HEK293 (cell line): ENCODE data around the gene BHLHE41.

Experiments used
- CTCF ChIA-PET: fragments of 350-600 bp; formaldehyde crosslinking; extraction: SDS; loops from one replicate; lab custom pipeline; 2021; ENCODE audit warnings: antibody characterized with exemption; lab: Yijun Ruan, JAX
- POLR2A ChIA-PET: fragments of 300-600 bp; formaldehyde crosslinking; extraction: SDS; loops from one replicate; lab custom pipeline; 2020; ENCODE audit warnings: antibody characterized with exemption, inconsistent platforms; lab: Yijun Ruan, JAX
- H3K27ac ChIP-seq: fragments of 200-500 bp; sonication (Bioruptor generic); 2 replicates; pipeline ENCODE4 v1.5.1; 2014; ENCODE audit warnings: low read depth, low read length, control low read depth, inconsistent platforms; ENCODE audit errors: extremely low read depth
- H3K36me3 ChIP-seq, 2 experiments: fragments of 200-500 bp in 1 of 2; sonication (Bioruptor generic) in 1 of 2; 1 replicate in 1 of 2; 2 replicates in 1 of 2; pipeline ENCODE4 v1.5.1; 2014 to 2017; ENCODE audit warnings: inconsistent platforms in 2 of 2, low read length in 2 of 2; ENCODE audit not compliant: control insufficient read depth in 2 of 2, insufficient read depth in 1 of 2
- H3K4me1 ChIP-seq: fragments of 200-500 bp; sonication (Bioruptor generic); 2 replicates; pipeline ENCODE4 v1.5.1; 2014; ENCODE audit warnings: mild to moderate bottlenecking, low read length, inconsistent platforms; ENCODE audit not compliant: control insufficient read depth, insufficient read depth
- H3K4me3 ChIP-seq: 2 replicates; pipeline ENCODE4 v1.5.1; 2011; ENCODE audit warnings: low read depth, mild to moderate bottlenecking, control low read depth, low read length, moderate library complexity
- H3K9me3 ChIP-seq: fragments of 200-500 bp; sonication (Bioruptor generic); 2 replicates; pipeline ENCODE4 v1.5.1; 2014; ENCODE audit warnings: low read depth, low read length, inconsistent platforms; ENCODE audit not compliant: control insufficient read depth, insufficient read depth
- BCL6B ChIP-seq: fragments of 450-650 bp; formaldehyde crosslinking; IDR thresholded peaks from 2 replicates; pipeline ENCODE4 v1.5.1; 2017; ENCODE audit warnings: missing biosample characterization, missing genetic modification characterization
- OSR2 ChIP-seq: fragments of 450-650 bp; formaldehyde crosslinking; IDR thresholded peaks from 2 replicates; pipeline ENCODE4 v1.5.1; 2016; ENCODE audit warnings: missing biosample characterization, missing genetic modification characterization
- REPIN1 ChIP-seq: fragments of 450-650 bp; formaldehyde crosslinking; IDR thresholded peaks from 2 replicates; pipeline ENCODE4 v1.5.1; 2017; ENCODE audit warnings: missing biosample characterization, missing genetic modification characterization, low read depth
- SP2 ChIP-seq: fragments of 450-650 bp; formaldehyde crosslinking; IDR thresholded peaks from 2 replicates; pipeline ENCODE4 v1.5.1; 2016; ENCODE audit warnings: missing biosample characterization, missing genetic modification characterization
- ZBTB17 ChIP-seq: fragments of 450-650 bp; formaldehyde crosslinking; IDR thresholded peaks from 2 replicates; pipeline ENCODE4 v1.5.1; 2016; ENCODE audit warnings: missing biosample characterization, missing genetic modification characterization
- ZIC2 ChIP-seq: fragments of 450-650 bp; formaldehyde crosslinking; IDR thresholded peaks from 2 replicates; pipeline ENCODE4 v1.5.1; 2016; ENCODE audit warnings: missing biosample characterization, missing genetic modification characterization
- ZNF112 ChIP-seq: fragments of 450-650 bp; formaldehyde crosslinking; IDR thresholded peaks from 2 replicates; pipeline ENCODE4 v1.5.0; 2017; ENCODE audit warnings: missing biosample characterization, missing genetic modification characterization
- ZNF175 ChIP-seq: fragments of 450-650 bp; formaldehyde crosslinking; IDR thresholded peaks from 2 replicates; pipeline ENCODE4 v1.5.1; 2016; ENCODE audit warnings: missing biosample characterization, missing genetic modification characterization
- ZNF214 ChIP-seq: fragments of 450-650 bp; formaldehyde crosslinking; IDR thresholded peaks from 2 replicates; pipeline ENCODE4 v1.5.1; 2017; ENCODE audit warnings: missing biosample characterization, mild to moderate bottlenecking, missing genetic modification characterization, borderline replicate concordance
- ZNF248 ChIP-seq: fragments of 450-650 bp; formaldehyde crosslinking; IDR thresholded peaks from 2 replicates; pipeline ENCODE4 v1.5.1; 2017; ENCODE audit warnings: missing biosample characterization, missing genetic modification characterization
- ZNF433 ChIP-seq: fragments of 450-650 bp; formaldehyde crosslinking; IDR thresholded peaks from 2 replicates; pipeline ENCODE4 v1.5.1; 2016; ENCODE audit warnings: missing biosample characterization, missing genetic modification characterization, low read depth
- ZNF580 ChIP-seq: fragments of 450-650 bp; formaldehyde crosslinking; IDR thresholded peaks from 2 replicates; pipeline ENCODE4 v1.5.1; 2016; ENCODE audit warnings: missing biosample characterization, missing genetic modification characterization
- ZNF623 ChIP-seq: fragments of 450-650 bp; formaldehyde crosslinking; IDR thresholded peaks from 2 replicates; pipeline ENCODE4 v1.5.1; 2016; ENCODE audit warnings: missing biosample characterization, missing genetic modification characterization
- ZNF629 ChIP-seq: fragments of 450-650 bp; formaldehyde crosslinking; IDR thresholded peaks from 2 replicates; pipeline ENCODE4 v1.5.1; 2017; ENCODE audit warnings: missing biosample characterization, missing genetic modification characterization
- TF ChIP-seq, protein P1 (sequence below): fragments of 450-650 bp; formaldehyde crosslinking; IDR thresholded peaks from 2 replicates; pipeline ENCODE4 v1.5.1; 2016; ENCODE audit warnings: missing biosample characterization, missing genetic modification characterization
- TF ChIP-seq, protein P2 (sequence below): fragments of 450-650 bp; formaldehyde crosslinking; IDR thresholded peaks from 2 replicates; pipeline ENCODE4 v1.5.1; 2017; ENCODE audit warnings: missing biosample characterization, missing genetic modification characterization
- TF ChIP-seq, protein P3 (sequence below): fragments of 450-650 bp; formaldehyde crosslinking; IDR thresholded peaks from 2 replicates; pipeline ENCODE4 v1.5.1; 2016; ENCODE audit warnings: missing biosample characterization, missing genetic modification characterization
- TF ChIP-seq, protein P4 (sequence below): fragments of 450-650 bp; formaldehyde crosslinking; IDR thresholded peaks from 2 replicates; pipeline ENCODE4 v1.5.1; 2016; ENCODE audit warnings: missing biosample characterization, missing genetic modification characterization

Gene BHLHE41

GRCh38 chr12:26116829-26117715 lies 7.8 kb downstream of the BHLHE41 start:
- peaks cover 14% of the 10 kb centered on the region for H3K4me1 ChIP-seq
- CTCF ChIA-PET: interaction anchor here (0.6 to 1.5 kb wide), 4 partner anchors 9 to 350 kb away, joined by 3 read pairs; no protein-coding TSS in a partner anchor

GRCh38 chr12:26114720-26115401 lies 10.0 kb downstream of the BHLHE41 start:
- Histone ChIP-seq H3K36me3 (no peaks in the 10 kb centered on the region), H3K27ac (peak overlapping the region; percentile 89), H3K4me1 (peaks cover 14% of the 10 kb centered on the region), H3K9me3 (no peaks in the 10 kb centered on the region), H3K4me3 (peak overlapping the region; percentile 56)
- POLR2A ChIA-PET: interaction anchor here (0.8 to 1.5 kb wide), 5 partner anchors 8 to 526 kb away, joined by 4 to 8 read pairs (median 6); partner anchors contain the start of gene BHLHE41
- CTCF ChIA-PET: interaction anchor here (0.6 to 1.0 kb wide), 3 partner anchors 17 to 877 kb away, joined by 3 read pairs; no protein-coding TSS in a partner anchor
- TF ChIP-seq ZNF175 (tag by site-specific recombination) (no peak), BCL6B (tag by site-specific recombination) (no peak), ZNF248 (tag by site-specific recombination) (no peak), ZNF629 (tag by site-specific recombination) (no peak; the same call in 1 of the 2 replicates), ZNF112 (no peak), ZNF580 (no peak), REPIN1 (tag by site-specific recombination) (no peak), ZNF623 (tag by site-specific recombination) (no peak), ZNF433 (tag by site-specific recombination) (no peak), SP2 (no peak), ZIC2 (peak; percentile 49)
- TF ChIP-seq, protein P1, sequence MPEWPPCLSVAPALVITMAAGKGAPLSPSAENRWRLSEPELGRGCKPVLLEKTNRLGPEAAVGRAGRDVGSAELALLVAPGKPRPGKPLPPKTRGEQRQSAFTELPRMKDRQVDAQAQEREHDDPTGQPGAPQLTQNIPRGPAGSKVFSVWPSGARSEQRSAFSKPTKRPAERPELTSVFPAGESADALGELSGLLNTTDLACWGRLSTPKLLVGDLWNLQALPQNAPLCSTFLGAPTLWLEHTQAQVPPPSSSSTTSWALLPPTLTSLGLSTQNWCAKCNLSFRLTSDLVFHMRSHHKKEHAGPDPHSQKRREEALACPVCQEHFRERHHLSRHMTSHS: no peak
- TF ChIP-seq, protein P2, sequence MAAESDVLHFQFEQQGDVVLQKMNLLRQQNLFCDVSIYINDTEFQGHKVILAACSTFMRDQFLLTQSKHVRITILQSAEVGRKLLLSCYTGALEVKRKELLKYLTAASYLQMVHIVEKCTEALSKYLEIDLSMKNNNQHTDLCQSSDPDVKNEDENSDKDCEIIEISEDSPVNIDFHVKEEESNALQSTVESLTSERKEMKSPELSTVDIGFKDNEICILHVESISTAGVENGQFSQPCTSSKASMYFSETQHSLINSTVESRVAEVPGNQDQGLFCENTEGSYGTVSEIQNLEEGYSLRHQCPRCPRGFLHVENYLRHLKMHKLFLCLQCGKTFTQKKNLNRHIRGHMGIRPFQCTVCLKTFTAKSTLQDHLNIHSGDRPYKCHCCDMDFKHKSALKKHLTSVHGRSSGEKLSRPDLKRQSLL (tag by site-specific recombination): 0 out of 2 replicates have a peak, but pooled peaks have one; percentile 99
- TF ChIP-seq, protein P3, sequence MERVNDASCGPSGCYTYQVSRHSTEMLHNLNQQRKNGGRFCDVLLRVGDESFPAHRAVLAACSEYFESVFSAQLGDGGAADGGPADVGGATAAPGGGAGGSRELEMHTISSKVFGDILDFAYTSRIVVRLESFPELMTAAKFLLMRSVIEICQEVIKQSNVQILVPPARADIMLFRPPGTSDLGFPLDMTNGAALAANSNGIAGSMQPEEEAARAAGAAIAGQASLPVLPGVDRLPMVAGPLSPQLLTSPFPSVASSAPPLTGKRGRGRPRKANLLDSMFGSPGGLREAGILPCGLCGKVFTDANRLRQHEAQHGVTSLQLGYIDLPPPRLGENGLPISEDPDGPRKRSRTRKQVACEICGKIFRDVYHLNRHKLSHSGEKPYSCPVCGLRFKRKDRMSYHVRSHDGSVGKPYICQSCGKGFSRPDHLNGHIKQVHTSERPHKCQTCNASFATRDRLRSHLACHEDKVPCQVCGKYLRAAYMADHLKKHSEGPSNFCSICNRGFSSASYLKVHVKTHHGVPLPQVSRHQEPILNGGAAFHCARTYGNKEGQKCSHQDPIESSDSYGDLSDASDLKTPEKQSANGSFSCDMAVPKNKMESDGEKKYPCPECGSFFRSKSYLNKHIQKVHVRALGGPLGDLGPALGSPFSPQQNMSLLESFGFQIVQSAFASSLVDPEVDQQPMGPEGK (tag by site-specific recombination): peak; percentile 65
- TF ChIP-seq, protein P4, sequence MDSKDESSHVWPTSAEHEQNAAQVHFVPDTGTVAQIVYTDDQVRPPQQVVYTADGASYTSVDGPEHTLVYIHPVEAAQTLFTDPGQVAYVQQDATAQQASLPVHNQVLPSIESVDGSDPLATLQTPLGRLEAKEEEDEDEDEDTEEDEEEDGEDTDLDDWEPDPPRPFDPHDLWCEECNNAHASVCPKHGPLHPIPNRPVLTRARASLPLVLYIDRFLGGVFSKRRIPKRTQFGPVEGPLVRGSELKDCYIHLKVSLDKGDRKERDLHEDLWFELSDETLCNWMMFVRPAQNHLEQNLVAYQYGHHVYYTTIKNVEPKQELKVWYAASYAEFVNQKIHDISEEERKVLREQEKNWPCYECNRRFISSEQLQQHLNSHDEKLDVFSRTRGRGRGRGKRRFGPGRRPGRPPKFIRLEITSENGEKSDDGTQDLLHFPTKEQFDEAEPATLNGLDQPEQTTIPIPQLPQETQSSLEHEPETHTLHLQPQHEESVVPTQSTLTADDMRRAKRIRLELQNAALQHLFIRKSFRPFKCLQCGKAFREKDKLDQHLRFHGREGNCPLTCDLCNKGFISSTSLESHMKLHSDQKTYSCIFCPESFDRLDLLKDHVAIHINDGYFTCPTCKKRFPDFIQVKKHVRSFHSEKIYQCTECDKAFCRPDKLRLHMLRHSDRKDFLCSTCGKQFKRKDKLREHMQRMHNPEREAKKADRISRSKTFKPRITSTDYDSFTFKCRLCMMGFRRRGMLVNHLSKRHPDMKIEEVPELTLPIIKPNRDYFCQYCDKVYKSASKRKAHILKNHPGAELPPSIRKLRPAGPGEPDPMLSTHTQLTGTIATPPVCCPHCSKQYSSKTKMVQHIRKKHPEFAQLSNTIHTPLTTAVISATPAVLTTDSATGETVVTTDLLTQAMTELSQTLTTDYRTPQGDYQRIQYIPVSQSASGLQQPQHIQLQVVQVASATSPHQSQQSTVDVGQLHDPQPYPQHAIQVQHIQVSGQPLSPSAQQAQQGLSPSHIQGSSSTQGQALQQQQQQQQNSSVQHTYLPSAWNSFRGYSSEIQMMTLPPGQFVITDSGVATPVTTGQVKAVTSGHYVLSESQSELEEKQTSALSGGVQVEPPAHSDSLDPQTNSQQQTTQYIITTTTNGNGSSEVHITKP (tag by site-specific recombination): no peak

More at GRCh38 chr12:26116829-26117715, 7.8 kb downstream of the BHLHE41 start:
- Histone ChIP-seq H3K27ac (no peak overlapping the region), H3K4me3 (no peak overlapping the region), H3K9me3 (no peaks in the 10 kb centered on the region), H3K36me3 (no peaks in the 10 kb centered on the region)
- POLR2A ChIA-PET: no interaction called here
- TF ChIP-seq ZBTB17 (tag by site-specific recombination) (peak; percentile 50), OSR2 (peak; percentile 23; the same call in 1 of the 2 replicates), ZNF214 (no peak)
